Thyroid gland (tissue), 4 donors: Measurements from ENCODE around the gene BIVM. TPM values are rescaled to one million over a fixed set of nuclear protein-coding genes. Genes with fewer than 3 reads are reported as not detected.

ENCODE experiments used
- DNase-seq, 2 donors: peaks; one replicate each; pipeline ENCODE4 v3.0.0-alpha.2; 2019
- H3K27ac ChIP-seq, 3 donors: fragments of 200-600 bp; sonication (generic); 1 replicate in 2 of 3; 2 replicates in 1 of 3; pipeline ENCODE4 v1.5.1; 2016 to 2019; ENCODE audit warnings: mild to moderate bottlenecking in 1 of 3, moderate library complexity in 1 of 3
- H3K27me3 ChIP-seq: fragments of 200-600 bp; sonication (generic); one replicate; pipeline ENCODE4 v1.5.1; 2019
- H3K36me3 ChIP-seq, 2 donors: fragments of 200-600 bp; sonication (generic); one replicate each; pipeline ENCODE4 v1.5.1; 2016 to 2019
- H3K4me1 ChIP-seq, 2 donors: fragments of 200-600 bp; sonication (generic); one replicate each; pipeline ENCODE4 v1.5.1; 2017 to 2019
- H3K4me3 ChIP-seq, 3 donors: fragments of 200-600 bp; sonication (generic); replicated peaks in 1 of 3; 1 replicate in 2 of 3; 2 replicates in 1 of 3; pipeline ENCODE4 v1.5.1; 2016; ENCODE audit warnings: mild to moderate bottlenecking in 1 of 3
- H3K9me3 ChIP-seq: fragments of 200-600 bp; sonication (generic); one replicate; pipeline ENCODE4 v1.5.1; 2017
- CTCF ChIP-seq, 6 experiments: fragments of 200-600 bp in 3 of 6; fragments of 450-650 bp in 3 of 6; sonication (generic) in 3 of 6; IDR thresholded peaks; one replicate each; pipeline ENCODE4 v1.5.1; 2016 to 2019; ENCODE audit warnings: antibody characterized with exemption in 6 of 6, mild to moderate bottlenecking in 2 of 6, inconsistent platforms in 1 of 6, moderate library complexity in 1 of 6
- POLR2A ChIP-seq, 2 donors: fragments of 450-650 bp; IDR thresholded peaks; one replicate each; pipeline ENCODE4 v1.6.1; 2017; ENCODE audit warnings: antibody characterized with exemption in 2 of 2, mild to moderate bottlenecking in 2 of 2, moderate library complexity in 1 of 2
- WGBS, 2 donors: methylation state at CpG; one replicate each; pipeline ENCODE4 v1.1.5; 2017; 5-methylcytosine and 5-hydroxymethylcytosine counted together
- intact Hi-C: fragments of 100-400 bp; cut with DNase I; formaldehyde crosslinking; loops from one replicate; pipeline ENCODE4 v1.15.1; 2023
- total RNA-seq, 4 donors: library from RNA; depleted of rRNA; stranded (reverse); fragments of >200 nt; gene quantifications; one replicate each; pipeline ENCODE4 v1.2.3, GENCODE V29; 2016

BIVM gene
- total RNA-seq, 4 donors from 2014 or later: 16.5 to 27.2 (median 25.5) TPM

GRCh38 chr13:102870677-102871415 lies 71.9 kb downstream of the BIVM start:
- H3K27me3 ChIP-seq: no peaks in the 10 kb centered on the region
- DNase-seq: peak; percentile 42 to 59
- intact Hi-C loops: no loop called here
- no peaks in the 10 kb centered on the region for H3K4me1 ChIP-seq
- peaks cover 36 to 61% of the 10 kb centered on the region in 2 donors for H3K36me3 ChIP-seq
- WGBS, 2 donors: 56 to 57% methylated on average over 21 to 22 of the region's 22 CpGs
- H3K27ac ChIP-seq: no peak overlapping the region
- no peaks in the 10 kb centered on the region for H3K9me3 ChIP-seq
- no peak overlapping the region for H3K4me3 ChIP-seq
- TF ChIP-seq CTCF (IDR thresholded peaks at IDR 0.05): peak; percentile 35 to 88 (median 54)
- TF ChIP-seq POLR2A (IDR thresholded peaks at IDR 0.05): no peak

GRCh38 chr13:102872131-102872530 lies 73.2 kb downstream of the BIVM start:
- Histone ChIP-seq H3K36me3 (peaks cover 34 to 58% of the 10 kb centered on the region in 2 donors), H3K27me3 (no peaks in the 10 kb centered on the region), H3K4me3 (no peak overlapping the region), H3K4me1 (no peaks in the 10 kb centered on the region), H3K9me3 (no peaks in the 10 kb centered on the region), H3K27ac (no peak overlapping the region)
- no peak for DNase-seq
- TF ChIP-seq CTCF (IDR thresholded peaks at IDR 0.05) (no peak), POLR2A (IDR thresholded peaks at IDR 0.05) (no peak)
- intact Hi-C loops: no loop called here
- WGBS, 2 donors: 90 to 96% methylated on average over 7 of the region's 7 CpGs

GRCh38 chr13:102872531-102872930 lies 73.6 kb downstream of the BIVM start:
- H3K9me3 ChIP-seq: no peaks in the 10 kb centered on the region
- no peaks in the 10 kb centered on the region for H3K4me1 ChIP-seq
- DNase-seq: no peak
- peaks cover 30 to 54% of the 10 kb centered on the region in 2 donors for H3K36me3 ChIP-seq
- TF ChIP-seq CTCF (IDR thresholded peaks at IDR 0.05) (no peak), POLR2A (IDR thresholded peaks at IDR 0.05) (no peak)
- no peak overlapping the region for H3K27ac ChIP-seq
- H3K4me3 ChIP-seq: no peak overlapping the region
- 89 to 93% methylated on average over 1 of the region's 1 CpG for WGBS, 2 donors
- no peaks in the 10 kb centered on the region for H3K27me3 ChIP-seq
- intact Hi-C loops: no loop called here

- peaks cover 20 to 44% of the 10 kb centered on the region in 2 donors for H3K36me3 ChIP-seq
- no peak for TF ChIP-seq POLR2A (IDR thresholded peaks at IDR 0.05)
- no peak for TF ChIP-seq CTCF (IDR thresholded peaks at IDR 0.05)
- H3K27ac ChIP-seq: no peak overlapping the region
- intact Hi-C loops: no loop called here
- 57 to 65% methylated on average over 3 of the region's 3 CpGs for WGBS, 2 donors
- H3K27me3 ChIP-seq: no peaks in the 10 kb centered on the region
- H3K4me3 ChIP-seq: no peak overlapping the region
- DNase-seq: no peak
- no peaks in the 10 kb centered on the region for H3K9me3 ChIP-seq
- H3K4me1 ChIP-seq: no peaks in the 10 kb centered on the region
Observed at GRCh38 chr13:102873653-102874052, 74.7 kb downstream of the BIVM start.

- H3K9me3 ChIP-seq: no peaks in the 10 kb centered on the region
- intact Hi-C loops: no loop called here
- 90% methylated on average over 4 of the region's 4 CpGs for WGBS, 2 donors
- H3K4me1 ChIP-seq: no peaks in the 10 kb centered on the region
- H3K27ac ChIP-seq: no peak overlapping the region
- H3K27me3 ChIP-seq: no peaks in the 10 kb centered on the region
- no peak for DNase-seq
- no peak overlapping the region for H3K4me3 ChIP-seq
- H3K36me3 ChIP-seq: peaks cover 19 to 40% of the 10 kb centered on the region in 2 donors
- TF ChIP-seq POLR2A (IDR thresholded peaks at IDR 0.05) (no peak), CTCF (IDR thresholded peaks at IDR 0.05) (no peak)
Observed at GRCh38 chr13:102875256-102875655, 76.3 kb downstream of the BIVM start.
